ENCODE measurements around the gene KLHL2. TPM values are rescaled to one million over a fixed set of nuclear protein-coding genes. Genes with fewer than 3 reads are reported as not detected.

KLHL2 gene
- total RNA-seq, 4 donors from 2014 or later = 9.2 to 19.8 (median 12.0) TPM

- no peak for DNase-seq
- no peaks in the 10 kb centered on the region for H3K27me3 ChIP-seq
- H3K4me1 ChIP-seq = peaks cover 10 to 42% (median 20%) of the 10 kb centered on the region in 4 donors
- no peak overlapping the region for H3K27ac ChIP-seq
- no peaks in the 10 kb centered on the region for H3K9me3 ChIP-seq
- peaks cover 0 to 2% (median 0%) of the 10 kb centered on the region in 4 donors for H3K36me3 ChIP-seq
- TF ChIP-seq POLR2AphosphoS5 (IDR thresholded peaks at IDR 0.05) (no peak), POLR2A (IDR thresholded peaks at IDR 0.05) (no peak), CTCF (IDR thresholded peaks at IDR 0.05) (no peak), EP300 (IDR thresholded peaks at IDR 0.05; ENCODE audit: low read depth) (no peak)
- H3K4me3 ChIP-seq = no peak overlapping the region
- 78 to 88% methylated on average over 1 of the region's 1 CpG for WGBS, 2 donors (ENCODE audit: low coverage in 1 of 2)
- intact Hi-C loops (cut with DNase I; ENCODE audit: low total_unique reads) (no loop called here), in situ Hi-C loops (cut with MboI; ENCODE audit: low pct_ligation_motif_present in 1 of 4, low pct_unique_long_range_greater_than_20kb in 1 of 4, low sequenced_read_pairs in 3 of 4) (loop anchor here in 1 of 4 donors (25.0 kb wide), 2 partner anchors 119 to 194 kb away; partner anchors contain the start of gene KLHL2)
Measured at GRCh38 chr4:165331359-165331758, 124.0 kb downstream of the KLHL2 start.

GRCh38 chr4:165331823-165332222, 124.5 kb downstream of the KLHL2 start:
- Histone ChIP-seq H3K9me3 (no peaks in the 10 kb centered on the region), H3K36me3 (peaks cover 0 to 2% (median 0%) of the 10 kb centered on the region in 4 donors), H3K27me3 (no peaks in the 10 kb centered on the region), H3K4me3 (no peak overlapping the region), H3K27ac (no peak overlapping the region), H3K4me1 (peaks cover 10 to 38% (median 18%) of the 10 kb centered on the region in 4 donors)
- no peak for DNase-seq
- WGBS, 2 donors (ENCODE audit: low coverage in 1 of 2) = 88 to 90% methylated on average over 2 to 10 of the region's 10 CpGs
- in situ Hi-C loops (cut with MboI; ENCODE audit: low pct_ligation_motif_present in 1 of 4, low pct_unique_long_range_greater_than_20kb in 1 of 4, low sequenced_read_pairs in 3 of 4) = loop anchor here in 1 of 4 donors (25.0 kb wide), 2 partner anchors 120 to 195 kb away; partner anchors contain the start of gene KLHL2
- TF ChIP-seq EP300 (IDR thresholded peaks at IDR 0.05; ENCODE audit: low read depth) (no peak), CTCF (IDR thresholded peaks at IDR 0.05) (no peak), POLR2AphosphoS5 (IDR thresholded peaks at IDR 0.05) (no peak), POLR2A (IDR thresholded peaks at IDR 0.05) (no peak)
- intact Hi-C loops (cut with DNase I; ENCODE audit: low total_unique reads) = no loop called here

GRCh38 chr4:165332502-165332901, 125.1 kb downstream of the KLHL2 start:
- Histone ChIP-seq H3K36me3 (peaks cover 0 to 2% (median under 1%) of the 10 kb centered on the region in 4 donors), H3K4me1 (peaks cover 10 to 38% (median 18%) of the 10 kb centered on the region in 4 donors), H3K27me3 (no peaks in the 10 kb centered on the region), H3K4me3 (no peak overlapping the region), H3K27ac (no peak overlapping the region), H3K9me3 (no peaks in the 10 kb centered on the region)
- 33 to 67% methylated on average over 1 of the region's 1 CpG for WGBS, 2 donors (ENCODE audit: low coverage in 1 of 2)
- DNase-seq = no peak
- intact Hi-C loops (cut with DNase I; ENCODE audit: low total_unique reads) = no loop called here
- TF ChIP-seq EP300 (IDR thresholded peaks at IDR 0.05; ENCODE audit: low read depth) (no peak), CTCF (IDR thresholded peaks at IDR 0.05) (no peak), POLR2AphosphoS5 (IDR thresholded peaks at IDR 0.05) (no peak), POLR2A (IDR thresholded peaks at IDR 0.05) (no peak)
- in situ Hi-C loops (cut with MboI; ENCODE audit: low pct_ligation_motif_present in 1 of 4, low pct_unique_long_range_greater_than_20kb in 1 of 4, low sequenced_read_pairs in 3 of 4) = loop anchor here in 1 of 4 donors (25.0 kb wide), 2 partner anchors 120 to 195 kb away; partner anchors contain the start of gene KLHL2

GRCh38 chr4:165335163-165335703, 127.9 kb downstream of the KLHL2 start:
- TF ChIP-seq POLR2A (IDR thresholded peaks at IDR 0.05) = no peak
- no peak for TF ChIP-seq CTCF (IDR thresholded peaks at IDR 0.05)
- Histone ChIP-seq H3K4me3 (no peak overlapping the region), H3K4me1 (peaks cover 0 to 17% (median 2%) of the 10 kb centered on the region in 4 donors), H3K9me3 (no peaks in the 10 kb centered on the region), H3K27me3 (no peaks in the 10 kb centered on the region), H3K27ac (no peak overlapping the region), H3K36me3 (peaks cover 0 to 19% (median 8%) of the 10 kb centered on the region in 4 donors)
- intact Hi-C loops (cut with DNase I; ENCODE audit: low total_unique reads) (no loop called here), in situ Hi-C loops (cut with MboI; ENCODE audit: low pct_ligation_motif_present in 1 of 4, low pct_unique_long_range_greater_than_20kb in 1 of 4, low sequenced_read_pairs in 3 of 4) (loop anchor here in 1 of 4 donors (25.0 kb wide), 2 partner anchors 123 to 198 kb away; partner anchors contain the start of gene KLHL2)
- 76 to 86% methylated on average over 3 of the region's 3 CpGs for WGBS, 2 donors (ENCODE audit: low coverage in 1 of 2)
- DNase-seq = no peak
